AG09319 (cell line): ENCODE results near the gene CHTF8.
"Not testable (repeated sequence)": the region's sequence is repeated elsewhere in the genome, so short reads cannot be mapped to it uniquely, and the experiment has no call there.

Experiments
- DNase-seq: peaks from one replicate; pipeline ENCODE4 v3.0.0-alpha.2; 2010; ENCODE audit warnings: low read depth; ENCODE audit errors: extremely low read depth
- TF ChIP-seq, protein P1 (sequence below): IDR thresholded peaks from 2 replicates; pipeline ENCODE4 v1.5.1; 2011; ENCODE audit warnings: low read depth, mild to moderate bottlenecking, inconsistent platforms, low read length, moderate library complexity

CHTF8 gene

DNA sequence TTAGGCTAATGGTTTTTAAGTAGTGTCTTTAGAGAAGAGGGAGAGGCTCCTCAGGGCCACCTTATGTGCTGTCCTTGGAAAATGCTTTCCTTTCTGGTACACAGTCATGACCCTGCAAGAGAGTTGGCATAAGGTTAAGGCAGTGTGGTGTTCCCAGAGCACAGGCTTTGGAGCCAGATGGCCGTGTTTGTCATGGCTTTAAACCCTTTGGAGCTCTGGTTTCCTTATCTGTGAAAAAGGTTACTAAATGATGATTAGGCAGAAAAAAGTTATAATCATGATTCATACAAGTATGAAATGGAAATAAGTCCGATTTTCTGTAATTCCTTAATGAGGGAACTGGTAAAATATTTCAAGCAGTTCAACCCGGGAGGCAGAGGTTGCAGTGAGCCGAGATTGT, 13.3 kb upstream of the CHTF8 start:
- DNase-seq = no peak
- TF ChIP-seq, protein P1, sequence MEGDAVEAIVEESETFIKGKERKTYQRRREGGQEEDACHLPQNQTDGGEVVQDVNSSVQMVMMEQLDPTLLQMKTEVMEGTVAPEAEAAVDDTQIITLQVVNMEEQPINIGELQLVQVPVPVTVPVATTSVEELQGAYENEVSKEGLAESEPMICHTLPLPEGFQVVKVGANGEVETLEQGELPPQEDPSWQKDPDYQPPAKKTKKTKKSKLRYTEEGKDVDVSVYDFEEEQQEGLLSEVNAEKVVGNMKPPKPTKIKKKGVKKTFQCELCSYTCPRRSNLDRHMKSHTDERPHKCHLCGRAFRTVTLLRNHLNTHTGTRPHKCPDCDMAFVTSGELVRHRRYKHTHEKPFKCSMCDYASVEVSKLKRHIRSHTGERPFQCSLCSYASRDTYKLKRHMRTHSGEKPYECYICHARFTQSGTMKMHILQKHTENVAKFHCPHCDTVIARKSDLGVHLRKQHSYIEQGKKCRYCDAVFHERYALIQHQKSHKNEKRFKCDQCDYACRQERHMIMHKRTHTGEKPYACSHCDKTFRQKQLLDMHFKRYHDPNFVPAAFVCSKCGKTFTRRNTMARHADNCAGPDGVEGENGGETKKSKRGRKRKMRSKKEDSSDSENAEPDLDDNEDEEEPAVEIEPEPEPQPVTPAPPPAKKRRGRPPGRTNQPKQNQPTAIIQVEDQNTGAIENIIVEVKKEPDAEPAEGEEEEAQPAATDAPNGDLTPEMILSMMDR = no peak

DNA sequence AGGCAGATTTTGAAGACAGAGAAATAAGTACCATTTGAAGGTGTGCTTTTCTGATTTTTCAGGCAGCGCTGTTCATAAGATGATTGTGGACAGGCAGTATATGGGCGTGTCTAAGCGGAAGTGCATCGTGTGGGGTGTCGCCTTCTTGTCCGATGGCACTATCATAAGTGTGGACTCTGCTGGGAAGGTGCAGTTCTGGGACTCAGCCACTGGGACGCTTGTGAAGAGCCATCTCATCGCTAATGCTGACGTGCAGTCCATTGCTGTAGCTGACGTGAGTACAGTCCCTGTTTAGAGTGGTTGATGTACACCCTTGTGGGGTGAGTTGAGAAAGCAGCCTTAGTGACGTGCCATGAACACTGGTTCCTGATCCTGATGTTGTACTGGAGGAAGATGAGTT, 10.7 kb upstream of the CHTF8 start:
- DNase-seq = no peak
- TF ChIP-seq, protein P1 = no peak

DNA sequence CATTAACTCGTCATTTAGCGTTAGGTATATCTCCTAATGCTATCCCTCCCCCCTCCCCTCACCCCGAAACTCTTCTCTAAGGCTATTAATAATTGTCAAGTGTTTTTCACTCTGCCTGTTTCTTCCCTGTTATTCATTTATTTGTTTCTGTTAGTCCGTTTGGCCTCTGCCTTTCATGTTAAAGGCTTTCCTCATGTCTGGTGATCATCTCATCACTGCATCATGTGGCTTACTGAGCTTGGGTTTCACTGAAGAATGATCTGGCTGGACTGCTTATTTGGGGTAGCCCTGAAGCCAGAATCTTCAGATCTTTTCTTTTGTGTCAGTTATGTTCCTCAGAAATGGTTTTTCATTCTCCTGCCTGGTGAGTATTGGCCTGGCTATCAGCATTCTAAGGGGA, 9.5 kb upstream of the CHTF8 start:
- TF ChIP-seq, protein P1 = no peak
- no peak for DNase-seq

DNA sequence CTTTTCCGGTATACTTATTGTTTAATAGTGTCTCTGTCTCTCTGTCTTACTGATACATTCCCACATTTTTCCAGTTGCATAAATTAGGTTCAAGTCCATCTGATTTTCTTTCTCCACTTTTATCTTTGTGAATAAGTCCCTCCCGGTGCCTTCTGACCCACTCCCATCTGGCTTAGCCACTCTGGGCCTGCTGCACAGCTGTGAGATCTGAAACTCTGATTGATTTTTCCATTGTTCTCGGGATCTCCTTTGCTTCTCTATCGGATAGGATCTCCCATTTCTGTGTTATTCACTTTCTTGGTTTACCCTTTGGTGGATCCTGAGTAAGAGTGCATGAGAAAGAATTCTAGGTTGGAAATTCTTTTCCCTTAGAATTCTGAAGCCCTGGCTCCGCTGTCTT, 8.6 kb upstream of the CHTF8 start:
- TF ChIP-seq, protein P1 = no peak
- no peak for DNase-seq

DNA sequence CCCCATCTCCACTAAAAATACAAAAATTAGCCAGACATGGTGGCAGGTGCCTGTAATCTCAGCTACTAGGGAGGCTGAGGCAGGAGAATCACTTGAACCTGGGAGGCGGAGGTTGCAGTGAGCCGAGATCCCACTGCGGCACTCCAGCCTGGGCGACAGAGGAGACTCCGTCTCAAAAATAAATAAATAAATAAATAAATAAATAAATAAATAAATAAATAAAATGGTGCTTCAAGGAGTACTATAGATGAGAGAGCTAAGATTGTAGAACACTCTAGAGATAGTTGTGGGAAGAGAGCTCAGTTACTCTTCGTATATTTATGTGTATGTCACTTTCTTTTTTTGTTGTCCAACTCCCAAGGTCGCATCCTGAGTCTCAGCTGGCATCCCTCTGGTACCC, 7.1 kb upstream of the CHTF8 start:
- DNase-seq = not testable (repeated sequence)

DNA sequence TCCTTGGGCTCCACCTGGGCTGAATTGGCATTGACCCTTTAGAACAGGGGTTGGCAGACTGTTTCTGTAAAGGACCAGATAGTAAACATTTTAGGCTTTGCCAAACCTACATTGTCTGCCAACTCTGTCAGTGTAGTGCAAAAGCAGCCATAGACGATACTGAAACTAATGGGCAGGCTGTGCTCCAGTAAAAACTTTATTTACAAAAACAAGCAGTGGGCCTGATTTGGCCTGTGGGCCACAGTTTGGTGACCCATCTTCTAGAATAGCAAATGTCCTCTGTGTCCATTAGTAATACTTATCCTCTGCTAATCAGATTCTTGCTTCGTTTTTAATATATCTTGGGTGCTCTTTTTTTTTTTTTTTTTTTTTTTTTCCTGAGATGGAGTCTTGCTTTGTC, 6.2 kb upstream of the CHTF8 start:
- TF ChIP-seq, protein P1 = no peak
- DNase-seq = no peak

DNA sequence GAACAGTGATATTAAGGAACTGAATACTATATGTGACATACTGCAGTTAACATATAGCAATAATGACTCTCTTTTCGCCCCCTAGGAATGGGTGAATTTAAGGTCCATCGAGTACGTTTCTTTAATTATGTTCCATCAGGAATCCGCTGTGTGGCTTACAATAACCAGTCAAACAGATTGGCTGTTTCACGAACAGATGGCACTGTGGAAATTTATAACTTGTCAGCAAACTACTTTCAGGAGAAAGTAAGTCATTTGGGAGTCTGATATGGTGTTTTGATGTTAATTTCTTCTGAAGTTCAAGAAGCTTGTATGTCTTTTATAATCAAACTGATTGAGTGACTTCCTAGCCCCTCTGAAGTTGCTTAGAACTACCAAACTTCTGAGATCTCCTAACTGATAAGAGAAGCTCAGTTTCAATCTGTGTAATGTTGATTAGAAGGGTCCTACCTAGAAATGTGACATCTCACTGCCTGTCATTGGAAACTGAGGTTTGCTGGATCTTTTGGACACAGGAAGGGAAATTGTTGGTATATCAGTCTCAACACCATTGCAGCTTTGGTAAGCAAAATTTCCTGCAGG, 1.1 kb upstream of the CHTF8 start:
- DNase-seq = no peak
- TF ChIP-seq, protein P1 = no peak

DNA sequence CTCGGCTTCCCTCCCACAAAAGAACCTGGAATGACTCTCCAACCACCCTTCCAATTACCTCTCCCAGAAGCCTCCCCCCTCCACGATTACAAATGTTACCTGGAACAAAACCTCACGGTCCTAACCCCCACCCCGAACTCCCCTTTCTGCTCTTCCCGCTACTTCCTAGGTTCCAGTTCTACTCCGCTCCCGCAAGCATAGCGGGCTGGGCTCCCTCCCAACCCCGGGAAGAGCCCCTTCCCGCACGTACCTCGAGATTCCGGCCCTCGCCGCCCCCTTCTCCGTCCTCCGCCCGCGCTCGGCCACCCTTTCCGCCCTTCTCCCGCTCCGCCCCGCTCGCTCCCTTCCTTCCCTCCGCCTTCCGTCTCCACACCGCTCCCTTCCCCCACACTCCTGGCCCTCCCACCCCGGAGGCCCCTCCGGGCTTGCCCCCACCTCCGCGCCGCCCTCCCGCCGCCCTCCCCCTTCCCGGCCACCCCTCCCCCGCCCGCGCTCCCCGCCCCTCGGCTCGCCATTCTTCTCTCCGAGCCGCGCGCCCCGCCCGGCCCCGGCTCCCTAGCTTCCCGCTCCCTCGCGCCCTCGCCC, 457 bp downstream of the CHTF8 start:
- DNase-seq = peak; percentile 54
- TF ChIP-seq, protein P1 = no peak
